GM19397 (cell line): ENCODE results near the gene AGAP5.
"Not testable (repeated sequence)": the region's sequence is repeated elsewhere in the genome, so short reads cannot be mapped to it uniquely, and the experiment has no call there.

Source experiments
- ATAC-seq: cut with Tn5 transposase; IDR thresholded peaks from one replicate; pipeline ENCODE4 v1.9.1; 2021; ENCODE audit warnings: mild to moderate bottlenecking, moderate library complexity; ENCODE audit not compliant: unreplicated experiment

AGAP5 gene

GRCh38 chr10:73715179-73716156 lies 17.6 kb upstream of the AGAP5 start:
- not testable (repeated sequence) for ATAC-seq

GRCh38 chr10:73714483-73714882 lies 16.6 kb upstream of the AGAP5 start:
- not testable (repeated sequence) for ATAC-seq

GRCh38 chr10:73713912-73714311 lies 16.0 kb upstream of the AGAP5 start:
- ATAC-seq, result not testable (repeated sequence)

GRCh38 chr10:73711683-73712082 lies 13.8 kb upstream of the AGAP5 start:
- not testable (repeated sequence) for ATAC-seq

GRCh38 chr10:73708122-73708521 lies 10.2 kb upstream of the AGAP5 start:
- not testable (repeated sequence) for ATAC-seq

GRCh38 chr10:73707628-73708027 lies 9.7 kb upstream of the AGAP5 start:
- not testable (repeated sequence) for ATAC-seq

GRCh38 chr10:73706488-73706887 lies 8.6 kb upstream of the AGAP5 start:
- not testable (repeated sequence) for ATAC-seq

GRCh38 chr10:73705506-73706072 lies 7.7 kb upstream of the AGAP5 start:
- ATAC-seq, result not testable (repeated sequence)

- not testable (repeated sequence) for ATAC-seq
Measured at GRCh38 chr10:73703924-73704323, 6.0 kb upstream of the AGAP5 start.

GRCh38 chr10:73698819-73699218 lies 910 bp upstream of the AGAP5 start:
- not testable (repeated sequence) for ATAC-seq

GRCh38 chr10:73695302-73695701 lies 2.6 kb downstream of the AGAP5 start:
- ATAC-seq, result not testable (repeated sequence)

GRCh38 chr10:73690755-73691154 lies 7.2 kb downstream of the AGAP5 start:
- not testable (repeated sequence) for ATAC-seq

- not testable (repeated sequence) for ATAC-seq
Measured at GRCh38 chr10:73689596-73689995, 8.3 kb downstream of the AGAP5 start.

GRCh38 chr10:73687641-73688040 lies 10.3 kb downstream of the AGAP5 start:
- ATAC-seq, result not testable (repeated sequence)

GRCh38 chr10:73674546-73674945 lies 23.4 kb downstream of the AGAP5 start:
- not testable (repeated sequence) for ATAC-seq

GRCh38 chr10:73668378-73668777 lies 29.5 kb downstream of the AGAP5 start:
- not testable (repeated sequence) for ATAC-seq

GRCh38 chr10:73666153-73666809 lies 31.6 kb downstream of the AGAP5 start:
- not testable (repeated sequence) for ATAC-seq

GRCh38 chr10:73665581-73665980 lies 32.3 kb downstream of the AGAP5 start:
- not testable (repeated sequence) for ATAC-seq

GRCh38 chr10:73664156-73665040 lies 33.5 kb downstream of the AGAP5 start:
- ATAC-seq, result not testable (repeated sequence)

GRCh38 chr10:73663621-73664020 lies 34.3 kb downstream of the AGAP5 start:
- ATAC-seq, result not testable (repeated sequence)
